ENCODE data around the gene ZNF808.
"Not testable (repeated sequence)": the region's sequence is repeated elsewhere in the genome, so short reads cannot be mapped to it uniquely, and the experiment has no call there.

Gene ZNF808

DNA sequence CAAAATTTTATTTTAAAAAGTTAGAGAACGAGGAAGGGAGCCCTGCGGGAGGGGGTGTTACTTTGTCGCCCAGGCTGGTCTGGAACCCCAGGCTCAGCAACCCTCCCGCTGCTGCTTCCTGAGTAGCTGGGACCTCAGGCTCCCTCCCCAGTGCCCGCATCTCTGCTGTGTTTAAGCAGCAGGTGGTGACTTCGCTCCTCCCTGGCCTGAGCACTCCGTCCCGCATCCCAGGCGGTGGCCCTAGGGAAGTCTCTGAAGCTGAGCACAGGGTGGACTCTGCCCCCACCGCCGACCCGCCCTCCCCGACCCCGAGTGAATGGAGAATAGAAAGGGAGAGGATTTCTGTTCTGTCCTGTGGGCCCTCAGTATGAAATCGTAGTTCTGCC lies 73.2 kb downstream of the ZNF808 start:
- DNase-seq, result no peak

DNA sequence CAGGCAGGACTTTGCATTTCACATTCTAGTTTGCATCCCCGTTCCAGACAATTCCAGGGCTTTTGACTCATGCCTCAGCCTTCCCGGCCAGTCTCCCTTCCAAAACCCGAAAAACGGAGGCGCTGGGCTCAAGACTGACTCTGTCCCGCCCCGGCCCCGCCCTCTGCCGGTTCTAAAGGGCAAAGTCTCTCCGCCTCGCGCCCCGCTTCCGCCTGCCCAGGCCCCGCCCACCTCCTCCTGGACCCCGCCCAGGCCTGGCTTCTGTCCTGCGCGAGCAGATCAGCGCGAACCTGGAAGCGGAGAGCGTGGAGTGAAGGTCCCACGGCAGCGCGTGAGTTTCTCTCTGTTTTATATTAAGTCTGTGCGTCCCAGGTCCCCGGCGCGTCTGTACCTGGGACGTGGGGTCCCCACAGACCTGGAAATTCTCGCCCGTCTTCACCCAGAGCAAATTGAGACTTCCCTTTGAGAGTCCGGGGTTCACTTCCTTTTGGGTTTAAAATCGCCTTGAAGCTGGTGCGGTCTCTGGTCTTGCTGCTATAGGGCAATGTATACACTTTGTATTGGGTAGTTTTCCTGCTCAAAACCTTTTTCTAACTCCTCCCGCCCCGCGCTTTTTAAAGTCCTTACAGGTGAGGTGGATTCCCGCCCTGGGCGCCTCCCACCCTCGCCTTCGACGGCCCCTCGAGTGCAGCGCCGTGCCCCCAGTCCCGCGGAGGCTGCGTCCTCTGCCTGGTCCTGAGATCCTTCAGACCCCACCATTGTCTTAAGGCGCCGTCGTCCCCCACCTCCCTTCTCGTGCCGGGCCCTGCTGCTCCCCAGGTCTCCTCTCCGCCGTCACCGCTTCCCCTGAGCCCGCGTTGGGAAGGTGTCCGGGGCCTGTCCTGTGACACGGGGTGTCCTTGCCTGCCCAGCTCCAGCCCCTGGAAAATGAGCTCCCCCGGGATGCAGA lies 73.8 kb downstream of the ZNF808 start:
- peak; percentile 91 for DNase-seq

DNA sequence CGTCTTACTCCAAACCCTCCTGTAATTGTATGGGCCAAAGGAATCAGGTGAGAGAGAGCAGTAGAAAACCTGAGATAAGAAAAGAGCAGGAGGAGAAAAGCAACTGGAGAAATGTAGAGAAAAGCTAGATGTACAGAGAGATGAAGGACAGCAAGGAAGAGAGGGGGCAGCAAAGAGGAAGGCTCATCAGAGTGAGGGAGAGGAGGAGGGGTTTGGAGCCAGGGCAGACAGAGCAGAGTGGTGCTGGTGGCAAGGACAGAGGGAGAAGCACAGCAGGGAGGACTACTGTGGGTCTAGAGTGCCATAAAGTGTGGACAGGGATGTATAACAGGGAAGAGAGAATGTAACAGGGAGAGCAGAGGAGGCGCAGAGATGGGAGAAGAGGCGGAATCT lies 74.5 kb downstream of the ZNF808 start:
- DNase-seq, result not testable (repeated sequence)

DNA sequence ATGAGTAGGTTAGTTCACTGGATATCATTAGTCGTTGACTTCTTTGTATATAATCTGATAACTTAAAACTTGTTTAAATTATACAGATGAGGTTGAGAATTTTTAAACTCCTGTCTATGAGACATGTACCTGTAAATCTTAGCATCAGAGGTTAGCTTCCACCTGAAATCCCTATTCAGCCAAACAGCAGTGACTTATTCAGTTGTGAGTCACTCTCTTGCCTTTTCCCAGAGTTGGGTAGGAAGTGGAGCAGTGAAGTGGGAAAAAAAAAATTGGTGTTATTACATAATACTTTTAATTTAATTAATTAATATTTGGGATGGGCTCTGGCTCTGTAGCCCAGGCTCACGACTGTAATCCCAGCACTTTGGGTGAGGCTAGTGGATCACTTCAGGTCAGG lies 75.5 kb downstream of the ZNF808 start:
- DNase-seq, result peak; percentile 2

DNA sequence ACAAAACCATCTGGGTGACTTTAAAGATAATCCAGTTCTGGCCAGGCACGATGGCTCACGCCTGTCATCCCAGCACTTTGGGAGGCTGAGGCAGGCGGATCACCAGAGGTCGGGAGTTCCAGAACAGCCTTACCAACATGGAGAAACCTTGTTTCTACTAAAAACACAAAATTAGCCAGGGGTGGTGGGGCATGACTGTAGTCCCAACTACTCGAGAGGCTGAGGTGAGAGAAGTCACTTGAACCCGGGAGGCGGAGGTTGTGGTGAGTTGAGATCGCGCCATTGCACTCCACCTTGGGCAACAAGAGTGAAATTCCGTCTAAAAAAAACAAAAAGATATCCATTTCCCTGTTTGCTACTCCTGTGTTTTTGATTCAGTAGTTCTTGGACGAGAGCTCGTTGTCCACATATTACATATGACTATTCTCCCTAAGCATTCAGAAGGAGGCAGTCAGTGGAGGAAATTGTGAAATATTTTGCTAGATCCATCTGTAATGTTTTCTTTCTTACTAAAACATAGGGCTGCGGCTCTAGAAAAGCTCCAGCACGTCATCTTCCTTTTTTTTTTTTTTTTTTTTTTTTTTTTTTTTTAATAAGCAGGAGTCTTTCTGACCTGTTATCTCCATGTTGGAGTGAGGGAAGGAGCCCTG lies 76.2 kb downstream of the ZNF808 start:
- DNase-seq, result no peak

Measured in HCEC 1CT (cell line).